Thymus (tissue), 11 donors: ENCODE results near the gene TBC1D10A. TPM values are rescaled to one million over a fixed set of nuclear protein-coding genes. Genes with fewer than 3 reads are reported as not detected.

ENCODE experiments used
- DNase-seq, 9 donors: peaks; one replicate each; pipeline ENCODE4 v3.0.0-alpha.2; 2013; ENCODE audit warnings: low spot score in 9 of 9, low read depth in 6 of 9, missing footprints in 1 of 9
- H3K27ac ChIP-seq, 2 donors: one replicate each; pipeline ENCODE4 v1.5.1; 2013; ENCODE audit warnings: control low read depth in 1 of 2, low read depth in 1 of 2, low read length in 1 of 2, mild to moderate bottlenecking in 1 of 2, moderate library complexity in 1 of 2
- H3K27me3 ChIP-seq, 2 donors: one replicate each; pipeline ENCODE4 v1.5.1; 2013; ENCODE audit warnings: low read length in 1 of 2; ENCODE audit not compliant: control insufficient read depth in 2 of 2, insufficient read depth in 1 of 2
- H3K36me3 ChIP-seq, 2 donors: one replicate each; pipeline ENCODE4 v1.5.1; 2013; ENCODE audit warnings: low read length in 1 of 2, mild to moderate bottlenecking in 1 of 2, moderate library complexity in 1 of 2; ENCODE audit not compliant: control insufficient read depth in 2 of 2, insufficient read depth in 2 of 2
- H3K4me1 ChIP-seq, 2 donors: one replicate each; pipeline ENCODE4 v1.5.1; 2013; ENCODE audit warnings: low read length in 2 of 2; ENCODE audit not compliant: control insufficient read depth in 2 of 2, insufficient read depth in 2 of 2
- H3K4me3 ChIP-seq, 2 donors: one replicate each; pipeline ENCODE4 v1.5.1; 2013; ENCODE audit warnings: low read length in 2 of 2, control low read depth in 1 of 2, mild to moderate bottlenecking in 1 of 2
- H3K9me3 ChIP-seq, 2 donors: one replicate each; pipeline ENCODE4 v1.5.1; 2013; ENCODE audit warnings: low read length in 1 of 2, mild to moderate bottlenecking in 1 of 2; ENCODE audit not compliant: control insufficient read depth in 2 of 2, insufficient read depth in 1 of 2
- WGBS: extraction: QIAGEN DNeasy Blood & Tissue Kit; methylation state at CpG from one replicate; pipeline ENCODE4 v1.1.7; 2013; 5-methylcytosine and 5-hydroxymethylcytosine counted together
- polyA plus RNA-seq: library from polyadenylated mRNA; stranded (reverse); fragments of 200-250 nt; gene quantifications from one replicate; pipeline ENCODE4 v1.2.3, GENCODE V29; 2013
- total RNA-seq: library from RNA; stranded (reverse); fragments of 120-200 nt; gene quantifications from one replicate; pipeline ENCODE4 v1.2.4, GENCODE V29; 2013
- donor health status: healthy.

The TBC1D10A gene
- total and polyA plus RNA-seq, 2 donors: 25.6 to 39.0 TPM

- H3K4me3 ChIP-seq: no peak overlapping the region
- peaks cover 23 to 78% of the 10 kb centered on the region in 2 donors for H3K4me1 ChIP-seq
- 33% methylated on average over 27 of the region's 27 CpGs for WGBS
- H3K36me3 ChIP-seq: no peaks in the 10 kb centered on the region
- DNase-seq: peak in 5 of 9 donors; percentile 68 to 82 (median 81)
- no peak overlapping the region for H3K27ac ChIP-seq
- peaks cover 0 to 2% of the 10 kb centered on the region in 2 donors for H3K27me3 ChIP-seq
- H3K9me3 ChIP-seq: peaks cover 0 to 6% of the 10 kb centered on the region in 2 donors
Measured at GRCh38 chr22:30262917-30263741, 63.6 kb downstream of the TBC1D10A start.

GRCh38 chr22:30262112-30262511 is 64.6 kb downstream of the TBC1D10A start:
- Histone ChIP-seq H3K4me3 (no peak overlapping the region), H3K36me3 (no peaks in the 10 kb centered on the region), H3K9me3 (peaks cover 0 to 6% of the 10 kb centered on the region in 2 donors), H3K4me1 (peaks cover 18 to 75% of the 10 kb centered on the region in 2 donors), H3K27me3 (peaks cover 0 to 2% of the 10 kb centered on the region in 2 donors), H3K27ac (no peak overlapping the region)
- whole genome bisulfite sequencing: 97% methylated on average over 4 of the region's 4 CpGs
- no peak for DNase-seq

GRCh38 chr22:30261134-30261533 is 65.6 kb downstream of the TBC1D10A start:
- Histone ChIP-seq H3K4me1 (peaks cover 11 to 70% of the 10 kb centered on the region in 2 donors), H3K9me3 (peaks cover 0 to 6% of the 10 kb centered on the region in 2 donors), H3K36me3 (no peaks in the 10 kb centered on the region), H3K4me3 (no peak overlapping the region), H3K27me3 (peaks cover 0 to 2% of the 10 kb centered on the region in 2 donors), H3K27ac (no peak overlapping the region)
- 98% methylated on average over 8 of the region's 8 CpGs for WGBS
- no peak for DNase-seq

- no peak for DNase-seq
- Histone ChIP-seq H3K36me3 (no peaks in the 10 kb centered on the region), H3K27me3 (peaks cover 0 to 2% of the 10 kb centered on the region in 2 donors), H3K9me3 (peaks cover 0 to 1% of the 10 kb centered on the region in 2 donors), H3K27ac (no peak overlapping the region), H3K4me3 (no peak overlapping the region), H3K4me1 (peaks cover 7 to 68% of the 10 kb centered on the region in 2 donors)
- WGBS: 97% methylated on average over 8 of the region's 8 CpGs
Measured at GRCh38 chr22:30260682-30261081, 66.1 kb downstream of the TBC1D10A start.

DNA sequence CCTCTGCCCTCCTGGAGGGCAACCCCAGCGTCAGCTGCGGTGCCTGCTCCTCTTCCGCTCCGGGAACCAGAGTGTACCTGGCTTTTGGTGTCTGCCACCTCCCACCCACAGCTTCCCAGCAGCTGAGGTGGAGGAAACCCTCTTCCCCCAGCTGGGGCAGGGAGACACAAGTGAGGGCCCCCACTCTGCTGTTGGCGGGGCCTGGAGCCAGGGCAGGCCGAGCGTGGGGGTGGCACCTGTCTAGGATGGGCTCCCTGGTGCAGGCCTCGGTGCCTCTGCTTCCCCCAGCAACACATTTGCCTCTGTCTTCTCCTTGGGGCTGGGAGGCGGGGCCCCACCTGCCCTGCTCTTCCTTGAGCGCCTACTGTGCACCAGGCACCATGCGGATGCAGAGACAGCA is 66.5 kb downstream of the TBC1D10A start:
- peaks cover 0 to 2% of the 10 kb centered on the region in 2 donors for H3K27me3 ChIP-seq
- peaks cover 5 to 64% of the 10 kb centered on the region in 2 donors for H3K4me1 ChIP-seq
- no peak overlapping the region for H3K4me3 ChIP-seq
- H3K9me3 ChIP-seq: no peaks in the 10 kb centered on the region
- 55% methylated on average over 11 of the region's 11 CpGs for WGBS
- no peaks in the 10 kb centered on the region for H3K36me3 ChIP-seq
- DNase-seq: peak in 1 of 9 donors; percentile 29
- H3K27ac ChIP-seq: no peak overlapping the region

DNA sequence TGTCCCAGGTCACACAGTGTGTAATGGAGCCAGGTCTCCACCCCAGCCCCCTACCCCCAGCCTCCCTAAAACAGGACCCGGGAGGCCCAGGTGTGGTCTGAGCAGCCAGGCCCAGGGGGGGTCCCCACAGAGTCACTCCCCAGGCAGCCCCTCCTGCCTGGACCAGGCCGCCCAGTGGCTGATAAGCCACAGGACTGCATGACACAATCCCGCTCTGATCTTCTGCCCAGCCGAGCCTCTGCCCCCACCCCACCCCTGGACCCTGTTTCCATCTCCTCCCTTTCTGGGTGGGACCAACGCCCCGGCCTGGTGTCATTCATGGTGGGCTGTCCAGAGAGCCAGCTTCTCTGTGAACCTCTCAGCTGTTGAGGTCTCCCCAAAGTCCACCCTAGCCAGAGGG is 72.4 kb downstream of the TBC1D10A start:
- Histone ChIP-seq H3K36me3 (no peaks in the 10 kb centered on the region), H3K4me1 (peaks cover 5 to 36% of the 10 kb centered on the region in 2 donors), H3K27me3 (no peaks in the 10 kb centered on the region), H3K9me3 (no peaks in the 10 kb centered on the region), H3K4me3 (no peak overlapping the region), H3K27ac (no peak overlapping the region)
- DNase-seq: no peak
- 96% methylated on average over 6 of the region's 6 CpGs for WGBS

- WGBS: 62% methylated on average over 22 of the region's 22 CpGs
- no peak for DNase-seq
- Histone ChIP-seq H3K4me3 (no peak overlapping the region), H3K9me3 (no peaks in the 10 kb centered on the region), H3K4me1 (peaks cover 5 to 32% of the 10 kb centered on the region in 2 donors), H3K27ac (no peak overlapping the region), H3K27me3 (peaks cover 0 to 5% of the 10 kb centered on the region in 2 donors), H3K36me3 (no peaks in the 10 kb centered on the region)
Measured at GRCh38 chr22:30253205-30253852, 73.4 kb downstream of the TBC1D10A start.

GRCh38 chr22:30252411-30253204 is 74.1 kb downstream of the TBC1D10A start:
- peaks cover 0 to 12% of the 10 kb centered on the region in 2 donors for H3K27me3 ChIP-seq
- WGBS: 86% methylated on average over 22 of the region's 22 CpGs
- H3K27ac ChIP-seq: no peak overlapping the region
- H3K4me3 ChIP-seq: no peak overlapping the region
- no peaks in the 10 kb centered on the region for H3K36me3 ChIP-seq
- peaks cover 0 to 25% of the 10 kb centered on the region in 2 donors for H3K4me1 ChIP-seq
- no peaks in the 10 kb centered on the region for H3K9me3 ChIP-seq
- DNase-seq: no peak
